KMS-11 (cell line): ENCODE measurements around the gene COL23A1.

Experiments used
- H2AFZ ChIP-seq: fragments of 200-600 bp; sonication (generic); 2 replicates; pipeline ENCODE4 v1.6.1; 2016; ENCODE audit warnings: antibody characterized with exemption, mixed run types, low read depth
- H3K27ac ChIP-seq: fragments of 200-600 bp; sonication (generic); 2 replicates; pipeline ENCODE4 v1.6.1; 2016; ENCODE audit warnings: mild to moderate bottlenecking, mixed run types
- H3K27me3 ChIP-seq: fragments of 200-600 bp; sonication (generic); 2 replicates; pipeline ENCODE4 v1.6.1; 2017; ENCODE audit warnings: mild to moderate bottlenecking, low read depth, mixed run types, moderate library complexity; ENCODE audit not compliant: insufficient read depth
- H3K36me3 ChIP-seq: fragments of 200-600 bp; sonication (generic); 2 replicates; pipeline ENCODE4 v1.6.1; 2017; ENCODE audit warnings: mild to moderate bottlenecking, mixed run types; ENCODE audit not compliant: insufficient read depth
- H3K4me1 ChIP-seq: fragments of 200-600 bp; sonication (generic); 2 replicates; pipeline ENCODE4 v1.6.1; 2016; ENCODE audit warnings: mild to moderate bottlenecking, low read depth, mixed run types; ENCODE audit not compliant: poor library complexity, severe bottlenecking
- H3K4me2 ChIP-seq: fragments of 200-600 bp; sonication (generic); 2 replicates; pipeline ENCODE4 v1.7.0; 2016; ENCODE audit warnings: mild to moderate bottlenecking, mixed run types
- H3K4me3 ChIP-seq: fragments of 200-600 bp; sonication (generic); IDR thresholded peaks from 2 replicates; pipeline ENCODE4 v1.6.1; 2017; ENCODE audit warnings: low read depth, low read length, mixed read lengths; ENCODE audit not compliant: insufficient read depth
- H3K79me2 ChIP-seq: fragments of 200-600 bp; sonication (generic); 2 replicates; pipeline ENCODE4 v1.6.1; 2016; ENCODE audit warnings: low read depth, mixed run types; ENCODE audit not compliant: insufficient read depth
- H3K9ac ChIP-seq: fragments of 200-600 bp; sonication (generic); 2 replicates; pipeline ENCODE4 v1.6.1; 2016; ENCODE audit warnings: mild to moderate bottlenecking, mixed run types
- H4K20me1 ChIP-seq: fragments of 200-600 bp; sonication (generic); 2 replicates; pipeline ENCODE4 v1.6.1; 2016; ENCODE audit warnings: mild to moderate bottlenecking, mixed run types; ENCODE audit not compliant: insufficient read depth
- CTCF ChIP-seq: fragments of 200-600 bp; sonication (generic); conservative IDR thresholded peaks from 2 replicates; pipeline ENCODE4 v1.6.1; 2017; ENCODE audit warnings: low read depth, mild to moderate bottlenecking, antibody characterized with exemption, low read length, moderate library complexity, mixed read lengths

The COL23A1 gene

GRCh38 chr5:178531786-178532185 lies 58.4 kb downstream of the COL23A1 start:
- no peak overlapping the region for H3K27ac ChIP-seq
- H2AFZ ChIP-seq: no peak overlapping the region
- H3K79me2 ChIP-seq: no peaks in the 10 kb centered on the region
- TF ChIP-seq CTCF: no peak
- no peak overlapping the region for H3K9ac ChIP-seq
- H3K4me2 ChIP-seq: no peak overlapping the region
- no peak overlapping the region for H3K4me3 ChIP-seq
- no peaks in the 10 kb centered on the region for H3K27me3 ChIP-seq
- H4K20me1 ChIP-seq: no peaks in the 10 kb centered on the region
- H3K36me3 ChIP-seq: no peaks in the 10 kb centered on the region
- H3K4me1 ChIP-seq: no peaks in the 10 kb centered on the region

- H3K9ac ChIP-seq: no peak overlapping the region
- no peaks in the 10 kb centered on the region for H4K20me1 ChIP-seq
- H3K4me2 ChIP-seq: no peak overlapping the region
- H3K79me2 ChIP-seq: no peaks in the 10 kb centered on the region
- no peak for TF ChIP-seq CTCF
- no peak overlapping the region for H3K27ac ChIP-seq
- no peak overlapping the region for H3K4me3 ChIP-seq
- no peaks in the 10 kb centered on the region for H3K4me1 ChIP-seq
- no peaks in the 10 kb centered on the region for H3K36me3 ChIP-seq
- H2AFZ ChIP-seq: no peak overlapping the region
- no peaks in the 10 kb centered on the region for H3K27me3 ChIP-seq
Observed at GRCh38 chr5:178530526-178530925, 59.7 kb downstream of the COL23A1 start.

GRCh38 chr5:178529080-178529479 lies 61.1 kb downstream of the COL23A1 start:
- H3K4me1 ChIP-seq: no peaks in the 10 kb centered on the region
- H3K27ac ChIP-seq: no peak overlapping the region
- no peaks in the 10 kb centered on the region for H3K27me3 ChIP-seq
- H3K79me2 ChIP-seq: no peaks in the 10 kb centered on the region
- H3K4me3 ChIP-seq: no peak overlapping the region
- H3K9ac ChIP-seq: no peak overlapping the region
- H4K20me1 ChIP-seq: no peaks in the 10 kb centered on the region
- no peak overlapping the region for H3K4me2 ChIP-seq
- no peak overlapping the region for H2AFZ ChIP-seq
- H3K36me3 ChIP-seq: no peaks in the 10 kb centered on the region
- no peak for TF ChIP-seq CTCF

- H3K4me1 ChIP-seq: no peaks in the 10 kb centered on the region
- no peak overlapping the region for H3K4me3 ChIP-seq
- no peak overlapping the region for H3K4me2 ChIP-seq
- no peak overlapping the region for H3K27ac ChIP-seq
- H2AFZ ChIP-seq: no peak overlapping the region
- H3K79me2 ChIP-seq: no peaks in the 10 kb centered on the region
- no peak overlapping the region for H3K9ac ChIP-seq
- no peak for TF ChIP-seq CTCF
- no peaks in the 10 kb centered on the region for H3K36me3 ChIP-seq
- no peaks in the 10 kb centered on the region for H3K27me3 ChIP-seq
- H4K20me1 ChIP-seq: no peaks in the 10 kb centered on the region
Observed at GRCh38 chr5:178527458-178528307, 62.5 kb downstream of the COL23A1 start.
